OCI-LY3 (cell line): ENCODE results near the gene ADGRV1.
"Not testable (repeated sequence)": the region's sequence is repeated elsewhere in the genome, so short reads cannot be mapped to it uniquely, and the experiment has no call there.

ENCODE experiments used
- H2AFZ ChIP-seq: fragments of 200-600, 300-600 bp; shearing (Covaris generic); 2 replicates; pipeline ENCODE4 v1.6.0; 2014; ENCODE audit warnings: antibody characterized with exemption, low read depth, low read length
- H3K27ac ChIP-seq: fragments of 200-600, 300-600 bp; sonication (generic); 2 replicates; pipeline ENCODE4 v1.5.1; 2014; ENCODE audit warnings: mild to moderate bottlenecking, low read length, moderate library complexity, mixed read lengths
- H3K27me3 ChIP-seq: fragments of 200-600, 300-600 bp; sonication (generic); 2 replicates; pipeline ENCODE4 v1.6.1; 2014; ENCODE audit warnings: low read depth, low read length, mixed read lengths
- H3K36me3 ChIP-seq: fragments of 200-600, 300-600 bp; sonication (generic); replicated peaks from 2 replicates; pipeline ENCODE3; 2014; ENCODE audit warnings: low read depth, low read length, mixed read lengths
- H3K4me1 ChIP-seq: fragments of 300-600, 200-600 bp; sonication (generic); 2 replicates; pipeline ENCODE4 v1.6.1; 2014; ENCODE audit warnings: low read length, mixed read lengths
- H3K4me2 ChIP-seq: fragments of 200-600, 300-600 bp; sonication (generic); 2 replicates; pipeline ENCODE4 v1.6.1; 2014; ENCODE audit warnings: low read length, mixed read lengths
- H3K4me3 ChIP-seq: fragments of 300-600, 200-600 bp; sonication (generic); 2 replicates; pipeline ENCODE4 v1.5.1; 2014; ENCODE audit warnings: antibody characterized with exemption, mild to moderate bottlenecking, low read length, moderate library complexity
- H3K79me2 ChIP-seq: fragments of 300-600, 200-600 bp; shearing (Covaris generic); 2 replicates; pipeline ENCODE4 v1.6.1; 2014; ENCODE audit warnings: mild to moderate bottlenecking, low read length, mixed read lengths
- H3K9ac ChIP-seq: fragments of 300-600, 200-600 bp; shearing (Covaris generic); 2 replicates; pipeline ENCODE4 v1.6.0; 2014; ENCODE audit warnings: mild to moderate bottlenecking, low read length, moderate library complexity
- H3K9me3 ChIP-seq: fragments of 200-600, 300-600 bp; shearing (Covaris generic); 2 replicates; pipeline ENCODE4 v1.6.1; 2014; ENCODE audit warnings: low read length, mixed read lengths; ENCODE audit not compliant: insufficient read depth
- H4K20me1 ChIP-seq: fragments of 200-600, 300-600 bp; sonication (generic); 2 replicates; pipeline ENCODE4 v1.6.1; 2016; ENCODE audit warnings: low read length, mixed read lengths; ENCODE audit not compliant: insufficient read depth
- CTCF ChIP-seq: fragments of 200-600, 300-600 bp; sonication (generic); IDR thresholded peaks from 2 replicates; pipeline ENCODE4 v1.5.1; 2014; ENCODE audit warnings: antibody characterized with exemption, low read length, low read depth
- EZH2phosphoT487 ChIP-seq: fragments of 200-600 bp; shearing (Covaris generic); IDR thresholded peaks from 2 replicates; pipeline ENCODE4 v1.6.1; 2018; ENCODE audit warnings: antibody characterized with exemption, mixed run types, low read depth

The ADGRV1 gene

GRCh38 chr5:90680921-90681563 is 122.4 kb downstream of the ADGRV1 start:
- H3K27ac ChIP-seq: no peak overlapping the region
- no peak overlapping the region for H3K4me3 ChIP-seq
- no peaks in the 10 kb centered on the region for H4K20me1 ChIP-seq
- H3K9me3 ChIP-seq: no peaks in the 10 kb centered on the region
- no peaks in the 10 kb centered on the region for H3K79me2 ChIP-seq
- H3K36me3 ChIP-seq: no peaks in the 10 kb centered on the region
- H3K4me2 ChIP-seq: no peak overlapping the region
- H3K27me3 ChIP-seq: no peaks in the 10 kb centered on the region
- H3K9ac ChIP-seq: no peak overlapping the region
- no peak overlapping the region for H2AFZ ChIP-seq
- no peaks in the 10 kb centered on the region for H3K4me1 ChIP-seq
- TF ChIP-seq CTCF (no peak), EZH2phosphoT487 (no peak)

- no peaks in the 10 kb centered on the region for H3K79me2 ChIP-seq
- TF ChIP-seq CTCF (no peak), EZH2phosphoT487 (no peak)
- no peaks in the 10 kb centered on the region for H3K36me3 ChIP-seq
Measured at GRCh38 chr5:90682278-90682677, 123.7 kb downstream of the ADGRV1 start.

GRCh38 chr5:90685425-90686022 is 126.9 kb downstream of the ADGRV1 start:
- Histone ChIP-seq H3K79me2 (no peaks in the 10 kb centered on the region), H3K27me3 (no peaks in the 10 kb centered on the region), H4K20me1 (no peaks in the 10 kb centered on the region), H3K36me3 (no peaks in the 10 kb centered on the region), H3K4me3 (no peak overlapping the region), H3K9me3 (no peaks in the 10 kb centered on the region), H3K4me1 (no peaks in the 10 kb centered on the region), H2AFZ (no peak overlapping the region), H3K27ac (no peak overlapping the region), H3K9ac (no peak overlapping the region), H3K4me2 (no peak overlapping the region)
- TF ChIP-seq EZH2phosphoT487 (no peak), CTCF (no peak)

More at GRCh38 chr5:90682278-90682677, 123.7 kb downstream of the ADGRV1 start:
- Histone ChIP-seq H4K20me1 (no peaks in the 10 kb centered on the region), H3K9me3 (no peaks in the 10 kb centered on the region), H3K4me1 (no peaks in the 10 kb centered on the region), H3K9ac (no peak overlapping the region), H3K27me3 (no peaks in the 10 kb centered on the region), H3K4me3 (no peak overlapping the region), H3K27ac (no peak overlapping the region), H2AFZ (no peak overlapping the region), H3K4me2 (no peak overlapping the region)

GRCh38 chr5:90686363-90686762 is 127.8 kb downstream of the ADGRV1 start:
- not testable (repeated sequence) for H3K36me3 ChIP-seq, H3K27ac ChIP-seq

GRCh38 chr5:90687458-90687857 is 128.9 kb downstream of the ADGRV1 start:
- H3K27me3 ChIP-seq, H3K9me3 ChIP-seq, H3K4me2 ChIP-seq, H3K9ac ChIP-seq, H3K79me2 ChIP-seq, H3K4me3 ChIP-seq, H3K4me1 ChIP-seq, H3K36me3 ChIP-seq, H4K20me1 ChIP-seq, H3K27ac ChIP-seq, H2AFZ ChIP-seq: not testable (repeated sequence)

More at GRCh38 chr5:90686363-90686762, 127.8 kb downstream of the ADGRV1 start:
- H2AFZ ChIP-seq, H3K79me2 ChIP-seq, H3K4me3 ChIP-seq, H3K9ac ChIP-seq, H3K27me3 ChIP-seq, H4K20me1 ChIP-seq, H3K4me1 ChIP-seq, H3K9me3 ChIP-seq, H3K4me2 ChIP-seq: not testable (repeated sequence)
